SK-N-SH (cell line): Measurements from ENCODE around the gene MALRD1.

ENCODE experiments used
- ELF1 ChIP-seq: IDR thresholded peaks from 2 replicates; pipeline ENCODE4 v1.4.0; 2012
- EZH2phosphoT487 ChIP-seq: fragments of 200-600 bp; sonication (generic); IDR thresholded peaks from 2 replicates; pipeline ENCODE4 v1.6.1; 2017; ENCODE audit warnings: low read depth, mixed run types, mild to moderate bottlenecking, antibody characterized with exemption, moderate library complexity, borderline replicate concordance
- RAD21 ChIP-seq: IDR thresholded peaks from 2 replicates; pipeline ENCODE4 v1.6.1; 2012; ENCODE audit warnings: mild to moderate bottlenecking, low read length
- TF ChIP-seq, protein P1 (sequence below): fragments of 200-600 bp; sonication (generic); IDR thresholded peaks from 2 replicates; pipeline ENCODE4 v1.6.1; 2017; ENCODE audit warnings: antibody characterized with exemption, mild to moderate bottlenecking, moderate library complexity
- TF ChIP-seq, protein P2 (sequence below): IDR thresholded peaks from 2 replicates; pipeline ENCODE4 v1.6.1; 2012; ENCODE audit warnings: mild to moderate bottlenecking, low read depth, low read length, moderate library complexity
- TF ChIP-seq, protein P3 (sequence below): fragments of 150-350 bp; IDR thresholded peaks from 2 replicates; pipeline ENCODE4 v1.6.1; 2017; ENCODE audit warnings: antibody characterized with exemption, low read length, low read depth, borderline replicate concordance

DNA sequence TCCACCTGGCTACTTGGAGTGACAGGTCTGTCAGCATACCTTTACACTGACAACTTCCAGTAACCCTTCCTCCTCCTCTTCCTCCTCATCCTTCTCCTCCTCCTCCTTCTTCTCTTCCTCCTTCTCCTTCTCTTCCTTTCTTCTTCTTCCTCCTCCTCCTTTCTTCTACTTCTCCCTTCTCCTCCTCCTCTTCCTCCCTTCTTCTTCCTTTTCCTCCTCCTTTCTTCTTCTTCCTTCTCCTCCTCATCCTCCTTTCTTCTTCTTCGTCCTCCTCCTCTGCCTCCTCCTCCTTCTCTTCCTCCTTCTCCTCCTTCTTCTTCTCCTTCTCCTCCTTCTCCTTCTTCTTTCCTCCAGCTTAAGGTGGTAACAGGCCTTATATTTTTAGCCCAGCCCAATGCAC is 658.3 kb downstream of the MALRD1 start:
- TF ChIP-seq EZH2phosphoT487, result no peak
- TF ChIP-seq, protein P1, sequence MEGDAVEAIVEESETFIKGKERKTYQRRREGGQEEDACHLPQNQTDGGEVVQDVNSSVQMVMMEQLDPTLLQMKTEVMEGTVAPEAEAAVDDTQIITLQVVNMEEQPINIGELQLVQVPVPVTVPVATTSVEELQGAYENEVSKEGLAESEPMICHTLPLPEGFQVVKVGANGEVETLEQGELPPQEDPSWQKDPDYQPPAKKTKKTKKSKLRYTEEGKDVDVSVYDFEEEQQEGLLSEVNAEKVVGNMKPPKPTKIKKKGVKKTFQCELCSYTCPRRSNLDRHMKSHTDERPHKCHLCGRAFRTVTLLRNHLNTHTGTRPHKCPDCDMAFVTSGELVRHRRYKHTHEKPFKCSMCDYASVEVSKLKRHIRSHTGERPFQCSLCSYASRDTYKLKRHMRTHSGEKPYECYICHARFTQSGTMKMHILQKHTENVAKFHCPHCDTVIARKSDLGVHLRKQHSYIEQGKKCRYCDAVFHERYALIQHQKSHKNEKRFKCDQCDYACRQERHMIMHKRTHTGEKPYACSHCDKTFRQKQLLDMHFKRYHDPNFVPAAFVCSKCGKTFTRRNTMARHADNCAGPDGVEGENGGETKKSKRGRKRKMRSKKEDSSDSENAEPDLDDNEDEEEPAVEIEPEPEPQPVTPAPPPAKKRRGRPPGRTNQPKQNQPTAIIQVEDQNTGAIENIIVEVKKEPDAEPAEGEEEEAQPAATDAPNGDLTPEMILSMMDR, result no peak
- no peak for TF ChIP-seq ELF1
- TF ChIP-seq, protein P2, sequence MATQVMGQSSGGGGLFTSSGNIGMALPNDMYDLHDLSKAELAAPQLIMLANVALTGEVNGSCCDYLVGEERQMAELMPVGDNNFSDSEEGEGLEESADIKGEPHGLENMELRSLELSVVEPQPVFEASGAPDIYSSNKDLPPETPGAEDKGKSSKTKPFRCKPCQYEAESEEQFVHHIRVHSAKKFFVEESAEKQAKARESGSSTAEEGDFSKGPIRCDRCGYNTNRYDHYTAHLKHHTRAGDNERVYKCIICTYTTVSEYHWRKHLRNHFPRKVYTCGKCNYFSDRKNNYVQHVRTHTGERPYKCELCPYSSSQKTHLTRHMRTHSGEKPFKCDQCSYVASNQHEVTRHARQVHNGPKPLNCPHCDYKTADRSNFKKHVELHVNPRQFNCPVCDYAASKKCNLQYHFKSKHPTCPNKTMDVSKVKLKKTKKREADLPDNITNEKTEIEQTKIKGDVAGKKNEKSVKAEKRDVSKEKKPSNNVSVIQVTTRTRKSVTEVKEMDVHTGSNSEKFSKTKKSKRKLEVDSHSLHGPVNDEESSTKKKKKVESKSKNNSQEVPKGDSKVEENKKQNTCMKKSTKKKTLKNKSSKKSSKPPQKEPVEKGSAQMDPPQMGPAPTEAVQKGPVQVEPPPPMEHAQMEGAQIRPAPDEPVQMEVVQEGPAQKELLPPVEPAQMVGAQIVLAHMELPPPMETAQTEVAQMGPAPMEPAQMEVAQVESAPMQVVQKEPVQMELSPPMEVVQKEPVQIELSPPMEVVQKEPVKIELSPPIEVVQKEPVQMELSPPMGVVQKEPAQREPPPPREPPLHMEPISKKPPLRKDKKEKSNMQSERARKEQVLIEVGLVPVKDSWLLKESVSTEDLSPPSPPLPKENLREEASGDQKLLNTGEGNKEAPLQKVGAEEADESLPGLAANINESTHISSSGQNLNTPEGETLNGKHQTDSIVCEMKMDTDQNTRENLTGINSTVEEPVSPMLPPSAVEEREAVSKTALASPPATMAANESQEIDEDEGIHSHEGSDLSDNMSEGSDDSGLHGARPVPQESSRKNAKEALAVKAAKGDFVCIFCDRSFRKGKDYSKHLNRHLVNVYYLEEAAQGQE, result no peak
- TF ChIP-seq, protein P3, sequence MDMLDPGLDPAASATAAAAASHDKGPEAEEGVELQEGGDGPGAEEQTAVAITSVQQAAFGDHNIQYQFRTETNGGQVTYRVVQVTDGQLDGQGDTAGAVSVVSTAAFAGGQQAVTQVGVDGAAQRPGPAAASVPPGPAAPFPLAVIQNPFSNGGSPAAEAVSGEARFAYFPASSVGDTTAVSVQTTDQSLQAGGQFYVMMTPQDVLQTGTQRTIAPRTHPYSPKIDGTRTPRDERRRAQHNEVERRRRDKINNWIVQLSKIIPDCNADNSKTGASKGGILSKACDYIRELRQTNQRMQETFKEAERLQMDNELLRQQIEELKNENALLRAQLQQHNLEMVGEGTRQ, result no peak
- no peak for TF ChIP-seq RAD21
